Astrocyte (in vitro differentiated cells and primary cell): ENCODE results near the gene TMEM229A. TPM values are rescaled to one million over a fixed set of nuclear protein-coding genes. Genes with fewer than 3 reads are reported as not detected.

Experiments used
- DNase-seq: peaks from one replicate; pipeline ENCODE4 v3.0.0-alpha.2; 2010; ENCODE audit warnings: low read depth
- FAIRE-seq: peaks from 2 replicates; lab custom pipeline; 2011; peaks lifted over from hg19 to GRCh38; lab: Jason Lieb, UNC
- H2AFZ ChIP-seq: 2 replicates; pipeline ENCODE4 v1.6.0; 2012; ENCODE audit warnings: low read depth, low read length, inconsistent platforms
- H3K27ac ChIP-seq: 2 replicates; pipeline ENCODE4 v1.5.1; 2011; ENCODE audit warnings: low read depth, low read length, inconsistent platforms
- H3K27me3 ChIP-seq: 2 replicates; pipeline ENCODE4 v1.6.0; 2011; ENCODE audit warnings: low read length, inconsistent platforms; ENCODE audit not compliant: insufficient read depth
- H3K36me3 ChIP-seq: 2 replicates; pipeline ENCODE4 v1.5.1; 2011; ENCODE audit warnings: low read length, inconsistent platforms; ENCODE audit not compliant: insufficient read depth
- H3K4me1 ChIP-seq: 2 replicates; pipeline ENCODE4 v1.5.1; 2011; ENCODE audit warnings: low read length, inconsistent platforms; ENCODE audit not compliant: insufficient read depth
- H3K4me2 ChIP-seq: 2 replicates; pipeline ENCODE4 v1.6.0; 2012; ENCODE audit warnings: low read length, inconsistent platforms
- H3K4me3 ChIP-seq: 2 replicates; pipeline ENCODE4 v1.5.1; 2011; ENCODE audit warnings: low read depth, mild to moderate bottlenecking, low read length, inconsistent platforms; ENCODE audit not compliant: insufficient read depth
- H3K79me2 ChIP-seq: 2 replicates; pipeline ENCODE4 v1.6.0; 2012; ENCODE audit warnings: mild to moderate bottlenecking, low read length, inconsistent platforms; ENCODE audit not compliant: insufficient read depth
- H3K9ac ChIP-seq: 2 replicates; pipeline ENCODE4 v1.6.0; 2012; ENCODE audit warnings: mild to moderate bottlenecking, low read length, inconsistent platforms
- H3K9me3 ChIP-seq: 2 replicates; pipeline ENCODE4 v1.5.1; 2012; ENCODE audit warnings: low read depth, mild to moderate bottlenecking, low read length, inconsistent platforms; ENCODE audit not compliant: insufficient read depth
- H4K20me1 ChIP-seq: 2 replicates; pipeline ENCODE4 v1.6.0; 2012; ENCODE audit warnings: low read length, inconsistent platforms; ENCODE audit not compliant: insufficient read depth
- H3K27ac Mint-ChIP-seq: one replicate; pipeline ENCODE4 v1.8.0; 2021; ENCODE audit warnings: mild to moderate bottlenecking, mixed read lengths; ENCODE audit not compliant: unreplicated experiment
- H3K27me3 Mint-ChIP-seq: one replicate; pipeline ENCODE4 v1.8.0; 2021; ENCODE audit warnings: low read depth, mixed read lengths; ENCODE audit not compliant: unreplicated experiment
- H3K36me3 Mint-ChIP-seq: one replicate; pipeline ENCODE4 v1.8.0; 2021; ENCODE audit warnings: low read depth, mixed read lengths; ENCODE audit not compliant: unreplicated experiment
- H3K4me1 Mint-ChIP-seq: one replicate; pipeline ENCODE4 v1.8.0; 2021; ENCODE audit warnings: low read depth, mixed read lengths; ENCODE audit not compliant: unreplicated experiment
- H3K4me3 Mint-ChIP-seq: one replicate; pipeline ENCODE4 v1.8.0; 2021; ENCODE audit warnings: mild to moderate bottlenecking, moderate library complexity, mixed read lengths; ENCODE audit not compliant: unreplicated experiment
- H3K9me3 Mint-ChIP-seq: one replicate; pipeline ENCODE4 v1.8.0; 2021; ENCODE audit warnings: mild to moderate bottlenecking, mixed read lengths; ENCODE audit not compliant: unreplicated experiment
- CTCF ChIP-seq: IDR thresholded peaks from 2 replicates; pipeline ENCODE4 v1.5.1; 2011; ENCODE audit warnings: low read depth, mild to moderate bottlenecking, inconsistent platforms, low read length, moderate library complexity; ENCODE audit not compliant: insufficient read depth
- EZH2 ChIP-seq: IDR thresholded peaks from 2 replicates; pipeline ENCODE4 v1.6.1; 2012; ENCODE audit warnings: mild to moderate bottlenecking, low read length, inconsistent platforms; ENCODE audit not compliant: insufficient read depth
- total RNA-seq: library from RNA; stranded (reverse); gene quantifications from 2 replicates; pipeline ENCODE4 v1.2.1, GENCODE V29; 2021

The TMEM229A gene
- total RNA-seq, 1 donor from 2014 or later: 0.09 TPM

DNA sequence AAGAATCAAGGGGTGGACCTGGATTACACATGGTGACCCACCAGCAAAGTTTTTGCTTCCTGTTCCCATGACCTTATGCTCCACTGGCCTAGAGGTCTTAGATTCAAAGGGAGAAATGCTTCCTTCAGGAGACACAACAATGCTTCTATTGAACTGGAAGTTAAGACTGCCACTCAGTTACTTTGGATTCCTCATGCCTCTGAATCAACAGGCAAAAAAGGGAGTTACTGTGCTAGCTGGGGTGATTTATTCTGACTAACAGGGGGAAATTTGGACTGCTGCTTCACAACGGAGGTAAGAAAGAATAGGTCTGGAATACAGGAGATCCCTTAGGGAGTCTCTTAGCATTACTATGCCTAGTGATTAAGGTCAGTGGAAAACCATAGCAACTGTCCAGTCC, 10.3 kb downstream of the TMEM229A start:
- H3K27ac ChIP-seq: no peak overlapping the region
- no peaks in the 10 kb centered on the region for H3K27me3 Mint-ChIP-seq
- no peaks in the 10 kb centered on the region for H3K4me1 Mint-ChIP-seq
- H3K4me2 ChIP-seq: no peak overlapping the region
- no peaks in the 10 kb centered on the region for H3K27me3 ChIP-seq
- H3K9ac ChIP-seq: no peak overlapping the region
- H4K20me1 ChIP-seq: no peaks in the 10 kb centered on the region
- no peaks in the 10 kb centered on the region for H3K4me1 ChIP-seq
- H3K9me3 Mint-ChIP-seq: no peaks in the 10 kb centered on the region
- no peaks in the 10 kb centered on the region for H3K79me2 ChIP-seq
- no peaks in the 10 kb centered on the region for H3K36me3 ChIP-seq
- no peaks in the 10 kb centered on the region for H3K36me3 Mint-ChIP-seq
- H3K27ac Mint-ChIP-seq: no peak overlapping the region
- FAIRE-seq (no peak), DNase-seq (no peak)
- TF ChIP-seq EZH2 (no peak), CTCF (no peak)
- no peak overlapping the region for H3K4me3 Mint-ChIP-seq
- no peak overlapping the region for H3K4me3 ChIP-seq
- no peak overlapping the region for H2AFZ ChIP-seq
- H3K9me3 ChIP-seq: no peaks in the 10 kb centered on the region

GRCh38 chr7:124020060-124020459, 12.8 kb downstream of the TMEM229A start:
- no peaks in the 10 kb centered on the region for H3K27me3 ChIP-seq
- no peaks in the 10 kb centered on the region for H3K4me1 Mint-ChIP-seq
- DNase-seq (no peak), FAIRE-seq (no peak)
- H3K9me3 Mint-ChIP-seq: no peaks in the 10 kb centered on the region
- no peak overlapping the region for H2AFZ ChIP-seq
- H3K4me1 ChIP-seq: no peaks in the 10 kb centered on the region
- H3K36me3 Mint-ChIP-seq: no peaks in the 10 kb centered on the region
- H3K27me3 Mint-ChIP-seq: no peaks in the 10 kb centered on the region
- H3K27ac Mint-ChIP-seq: no peak overlapping the region
- no peaks in the 10 kb centered on the region for H4K20me1 ChIP-seq
- TF ChIP-seq CTCF (no peak), EZH2 (no peak)
- H3K4me3 ChIP-seq: no peak overlapping the region
- H3K9ac ChIP-seq: no peak overlapping the region
- H3K36me3 ChIP-seq: no peaks in the 10 kb centered on the region
- H3K9me3 ChIP-seq: no peaks in the 10 kb centered on the region
- no peak overlapping the region for H3K4me2 ChIP-seq
- H3K27ac ChIP-seq: no peak overlapping the region
- no peaks in the 10 kb centered on the region for H3K79me2 ChIP-seq
- H3K4me3 Mint-ChIP-seq: no peak overlapping the region

- H3K27me3 Mint-ChIP-seq: no peaks in the 10 kb centered on the region
- no peak for DNase-seq
- no peak overlapping the region for H3K4me3 Mint-ChIP-seq
- H3K27me3 ChIP-seq: no peaks in the 10 kb centered on the region
- no peak overlapping the region for H3K27ac Mint-ChIP-seq
- H3K36me3 Mint-ChIP-seq: no peaks in the 10 kb centered on the region
- H2AFZ ChIP-seq: no peak overlapping the region
- no peak for FAIRE-seq
- H3K9ac ChIP-seq: no peak overlapping the region
- H4K20me1 ChIP-seq: no peaks in the 10 kb centered on the region
- H3K79me2 ChIP-seq: no peaks in the 10 kb centered on the region
- no peaks in the 10 kb centered on the region for H3K36me3 ChIP-seq
- no peak overlapping the region for H3K4me3 ChIP-seq
- H3K4me1 Mint-ChIP-seq: no peaks in the 10 kb centered on the region
- no peaks in the 10 kb centered on the region for H3K9me3 ChIP-seq
- no peaks in the 10 kb centered on the region for H3K9me3 Mint-ChIP-seq
- H3K4me2 ChIP-seq: no peak overlapping the region
- H3K27ac ChIP-seq: no peak overlapping the region
- no peak for TF ChIP-seq CTCF
- no peak for TF ChIP-seq EZH2
- no peaks in the 10 kb centered on the region for H3K4me1 ChIP-seq
Measured at GRCh38 chr7:124013306-124013705, 19.6 kb downstream of the TMEM229A start.
